Vagina (tissue), 2 donors: ENCODE data around the gene SHISA9. TPM values are rescaled to one million over a fixed set of nuclear protein-coding genes. Genes with fewer than 3 reads are reported as not detected.

ENCODE experiments used
- DNase-seq, 2 donors: peaks; one replicate each; pipeline ENCODE4 v3.0.0-alpha.2; 2017; ENCODE audit errors: extremely low spot score in 2 of 2
- H3K27ac ChIP-seq: fragments of 200-600 bp; sonication (generic); one replicate; pipeline ENCODE4 v1.5.1; 2019
- H3K27me3 ChIP-seq: fragments of 200-600 bp; sonication (generic); one replicate; pipeline ENCODE4 v1.5.1; 2019
- H3K36me3 ChIP-seq, 2 donors: fragments of 200-600 bp; sonication (generic); one replicate each; pipeline ENCODE4 v1.5.1; 2017 to 2019
- H3K4me1 ChIP-seq: fragments of 200-600 bp; sonication (generic); one replicate; pipeline ENCODE4 v1.5.1; 2019
- H3K4me3 ChIP-seq, 2 donors: fragments of 200-600 bp; sonication (generic); 1 replicate in 1 of 2; 2 replicates in 1 of 2; pipeline ENCODE4 v1.5.1; 2016 to 2019
- H3K9me3 ChIP-seq: fragments of 200-600 bp; sonication (generic); one replicate; pipeline ENCODE4 v1.5.1; 2019
- CTCF ChIP-seq, 3 experiments: fragments of 450-650 bp in 2 of 3; fragments of 200-600 bp in 1 of 3; sonication (generic) in 1 of 3; IDR thresholded peaks; one replicate each; pipeline ENCODE4 v1.5.1; 2017 to 2019; ENCODE audit warnings: antibody characterized with exemption in 3 of 3, mild to moderate bottlenecking in 2 of 3, moderate library complexity in 2 of 3
- POLR2A ChIP-seq, 2 donors: fragments of 450-650 bp; IDR thresholded peaks; one replicate each; pipeline ENCODE4 v1.6.1; 2017; ENCODE audit warnings: antibody characterized with exemption in 2 of 2, mild to moderate bottlenecking in 2 of 2, moderate library complexity in 2 of 2
- POLR2AphosphoS5 ChIP-seq, 2 donors: sonication (generic); formaldehyde crosslinking; IDR thresholded peaks; one replicate each; pipeline ENCODE4 v1.9.0; 2017; ENCODE audit warnings: antibody characterized with exemption in 2 of 2, mild to moderate bottlenecking in 2 of 2, low read depth in 1 of 2; ENCODE audit not compliant: insufficient read depth in 1 of 2
- intact Hi-C: fragments of 100-400 bp; cut with DNase I; formaldehyde crosslinking; loops from one replicate; pipeline ENCODE4 v1.15.1; 2023
- total RNA-seq: library from RNA; depleted of rRNA; stranded (reverse); fragments of >200 nt; gene quantifications from one replicate; pipeline ENCODE4 v1.2.3, GENCODE V29; 2016

SHISA9 gene
- total RNA-seq, 1 donor from 2014 or later, result 0.49 TPM

- no peak for DNase-seq
- H3K36me3 ChIP-seq, result no peaks in the 10 kb centered on the region
- TF ChIP-seq POLR2A (IDR thresholded peaks at IDR 0.05) (no peak), POLR2AphosphoS5 (IDR thresholded peaks at IDR 0.05; ENCODE audit: insufficient read depth in 1 of 2, low read depth in 1 of 2) (no peak), CTCF (IDR thresholded peaks at IDR 0.05) (no peak)
- intact Hi-C loops, result no loop called here
- H3K4me1 ChIP-seq, result no peaks in the 10 kb centered on the region
- H3K27me3 ChIP-seq, result no peaks in the 10 kb centered on the region
- no peak overlapping the region for H3K4me3 ChIP-seq
- H3K9me3 ChIP-seq, result no peaks in the 10 kb centered on the region
- no peak overlapping the region for H3K27ac ChIP-seq
These were observed 84.1 kb downstream of the SHISA9 start for GRCh38 chr16:12985516-12985915.

GRCh38 chr16:12988071-12988470 lies 86.7 kb downstream of the SHISA9 start:
- TF ChIP-seq CTCF (IDR thresholded peaks at IDR 0.05) (no peak), POLR2A (IDR thresholded peaks at IDR 0.05) (no peak), POLR2AphosphoS5 (IDR thresholded peaks at IDR 0.05; ENCODE audit: insufficient read depth in 1 of 2, low read depth in 1 of 2) (no peak)
- intact Hi-C loops, result no loop called here
- Histone ChIP-seq H3K27ac (no peak overlapping the region), H3K27me3 (no peaks in the 10 kb centered on the region), H3K9me3 (no peaks in the 10 kb centered on the region), H3K4me3 (no peak overlapping the region), H3K4me1 (no peaks in the 10 kb centered on the region), H3K36me3 (no peaks in the 10 kb centered on the region)
- DNase-seq, result no peak

- intact Hi-C loops, result no loop called here
- Histone ChIP-seq H3K4me3 (no peak overlapping the region), H3K9me3 (no peaks in the 10 kb centered on the region), H3K4me1 (no peaks in the 10 kb centered on the region), H3K27ac (no peak overlapping the region), H3K36me3 (no peaks in the 10 kb centered on the region), H3K27me3 (no peaks in the 10 kb centered on the region)
- DNase-seq, result no peak
- no peak for TF ChIP-seq POLR2AphosphoS5 (IDR thresholded peaks at IDR 0.05; ENCODE audit: insufficient read depth in 1 of 2, low read depth in 1 of 2)
- no peak for TF ChIP-seq POLR2A (IDR thresholded peaks at IDR 0.05)
- TF ChIP-seq CTCF (IDR thresholded peaks at IDR 0.05), result no peak
These were observed 90.7 kb downstream of the SHISA9 start for GRCh38 chr16:12992066-12992465.

- DNase-seq, result no peak
- H3K9me3 ChIP-seq, result no peaks in the 10 kb centered on the region
- no peaks in the 10 kb centered on the region for H3K4me1 ChIP-seq
- no peaks in the 10 kb centered on the region for H3K27me3 ChIP-seq
- H3K36me3 ChIP-seq, result no peaks in the 10 kb centered on the region
- H3K4me3 ChIP-seq, result no peak overlapping the region
- H3K27ac ChIP-seq, result no peak overlapping the region
- TF ChIP-seq POLR2A (IDR thresholded peaks at IDR 0.05), result no peak
- intact Hi-C loops, result no loop called here
These were observed 93.0 kb downstream of the SHISA9 start for GRCh38 chr16:12994402-12994801.

GRCh38 chr16:12995721-12996372 lies 94.4 kb downstream of the SHISA9 start:
- Histone ChIP-seq H3K36me3 (no peaks in the 10 kb centered on the region), H3K9me3 (no peaks in the 10 kb centered on the region), H3K27me3 (no peaks in the 10 kb centered on the region), H3K4me1 (no peaks in the 10 kb centered on the region), H3K4me3 (no peak overlapping the region), H3K27ac (no peak overlapping the region)
- no peak for DNase-seq
- intact Hi-C loops, result no loop called here
- TF ChIP-seq POLR2AphosphoS5 (IDR thresholded peaks at IDR 0.05; ENCODE audit: insufficient read depth in 1 of 2, low read depth in 1 of 2) (no peak), CTCF (IDR thresholded peaks at IDR 0.05) (no peak), POLR2A (IDR thresholded peaks at IDR 0.05) (no peak)
